ENCODE measurements around the gene TM6SF1.
A peak's percentile ranks its signal among the peaks of the same experiment; 100 is the strongest.
"Not testable (repeated sequence)": the region's sequence is repeated elsewhere in the genome, so short reads cannot be mapped to it uniquely, and the experiment has no call there.

Gene TM6SF1

GRCh38 chr15:83088876-83089275 is 18.6 kb upstream of the TM6SF1 start:
- DNase-seq (ENCODE audit: insufficient read length, low spot score) (no peak), FAIRE-seq (no peak)
- no peak for TF ChIP-seq POLR2A (IDR thresholded peaks at IDR 0.05; ENCODE audit: low read depth, low read length)

DNA sequence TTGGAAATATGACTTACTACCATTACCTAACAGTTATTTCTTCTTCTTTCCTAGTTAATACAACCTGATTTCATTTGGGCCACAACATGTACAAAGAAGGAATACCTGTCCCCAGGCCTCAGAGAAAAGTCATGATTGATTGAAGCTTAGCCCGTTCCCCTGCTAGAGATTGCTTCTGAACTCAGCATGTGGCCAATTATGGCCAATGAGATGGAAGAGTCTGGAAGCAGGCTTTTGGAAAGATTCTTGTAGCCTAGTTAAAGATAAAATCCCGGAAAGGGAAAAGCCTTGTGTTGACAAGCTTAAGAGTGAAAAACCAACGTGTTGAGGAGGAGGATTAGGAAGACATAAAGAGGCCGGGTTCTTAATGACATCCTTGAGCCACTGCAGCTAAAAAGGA is 17.0 kb upstream of the TM6SF1 start:
- TF ChIP-seq POLR2AphosphoS5 (IDR thresholded peaks at IDR 0.05; ENCODE audit: low read depth, low read length): no peak
- no peak for TF ChIP-seq PAX5 (IDR thresholded peaks at IDR 0.05; ENCODE audit: insufficient read depth, low read length, severe bottlenecking)
- no peak for TF ChIP-seq SPI1 (IDR thresholded peaks at IDR 0.05; ENCODE audit: low read depth, low read length)
- TF ChIP-seq POLR2A (IDR thresholded peaks at IDR 0.05; ENCODE audit: low read depth, low read length): no peak
- no peak for TF ChIP-seq POU2F2 (IDR thresholded peaks at IDR 0.05; ENCODE audit: low read depth, low read length)
- no peak for TF ChIP-seq TAF1 (IDR thresholded peaks at IDR 0.05; ENCODE audit: low read depth, low read length)
- FAIRE-seq: no peak

GRCh38 chr15:83091965-83092308 is 15.5 kb upstream of the TM6SF1 start:
- DNase-seq (ENCODE audit: insufficient read length, low spot score); FAIRE-seq: not testable (repeated sequence)

More for the DNA sequence above, 17.0 kb upstream of the TM6SF1 start:
- no peak for DNase-seq (ENCODE audit: insufficient read length, low spot score)

DNA sequence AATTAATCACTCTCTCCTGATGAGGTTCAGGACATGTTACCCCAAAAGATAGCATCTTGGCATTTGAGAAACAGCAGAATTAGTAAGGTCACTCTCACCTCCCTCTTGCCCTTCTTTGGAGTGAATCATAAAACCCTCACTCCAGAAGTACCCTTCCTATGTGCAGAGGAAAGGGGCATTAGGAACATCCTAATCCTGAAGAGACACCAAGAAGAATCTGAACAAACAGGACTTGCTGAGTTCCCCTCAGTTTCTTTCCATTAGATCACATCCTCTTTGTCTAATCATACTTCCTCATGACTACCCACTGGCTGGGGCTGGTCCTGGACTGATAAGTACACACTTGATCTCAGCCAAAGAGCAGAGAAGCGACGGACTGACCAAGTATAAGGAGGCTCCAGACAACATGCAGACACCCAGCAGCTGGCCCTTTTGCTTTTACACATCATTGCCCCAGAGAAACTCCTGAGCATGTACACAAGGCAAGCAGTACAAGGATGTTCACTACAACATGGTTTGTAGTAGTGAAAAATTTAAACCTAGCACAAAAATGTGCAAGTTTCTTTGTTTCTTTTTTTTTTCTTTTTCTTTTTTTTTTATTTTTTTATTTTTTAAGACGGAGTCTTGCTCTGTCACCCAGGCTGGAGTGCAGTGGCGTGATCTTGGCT is 15.0 kb upstream of the TM6SF1 start:
- TF ChIP-seq POU2F2 (IDR thresholded peaks at IDR 0.05; ENCODE audit: low read depth, low read length): no peak
- TF ChIP-seq TAF1 (IDR thresholded peaks at IDR 0.05; ENCODE audit: low read depth, low read length): no peak
- peak; percentile 79 for TF ChIP-seq SPI1 (IDR thresholded peaks at IDR 0.05; ENCODE audit: low read depth, low read length)
- TF ChIP-seq POLR2A (IDR thresholded peaks at IDR 0.05; ENCODE audit: low read depth, low read length): no peak
- FAIRE-seq: peak; percentile 69
- DNase-seq (ENCODE audit: insufficient read length, low spot score): no peak

DNA sequence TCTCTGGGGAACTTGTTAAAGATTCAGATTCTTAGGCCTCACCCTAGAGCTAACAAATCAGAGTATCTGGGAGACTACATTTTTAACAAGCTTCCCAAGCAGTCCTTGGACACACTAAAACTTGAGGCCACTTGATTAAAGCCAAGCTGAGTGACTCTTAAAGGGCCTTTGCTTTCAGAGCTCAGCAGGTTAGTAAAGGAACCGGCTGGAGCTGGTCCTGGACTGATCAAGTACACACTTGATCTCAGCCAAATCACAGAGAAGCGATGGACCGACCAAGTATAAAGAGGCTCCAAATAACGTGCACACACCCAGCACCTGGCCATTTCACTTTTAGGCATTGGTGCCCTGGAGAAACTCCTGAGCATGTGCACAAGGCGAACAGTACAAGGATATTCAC is 12.9 kb upstream of the TM6SF1 start:
- no peak for DNase-seq (ENCODE audit: insufficient read length, low spot score)
- TF ChIP-seq SPI1 (IDR thresholded peaks at IDR 0.05; ENCODE audit: low read depth, low read length): no peak
- TF ChIP-seq POLR2A (IDR thresholded peaks at IDR 0.05; ENCODE audit: low read depth, low read length): no peak
- TF ChIP-seq POU2F2 (IDR thresholded peaks at IDR 0.05; ENCODE audit: low read depth, low read length): no peak
- TF ChIP-seq PAX5 (IDR thresholded peaks at IDR 0.05; ENCODE audit: insufficient read depth, low read length, severe bottlenecking): no peak
- no peak for TF ChIP-seq POLR2AphosphoS5 (IDR thresholded peaks at IDR 0.05; ENCODE audit: low read depth, low read length)
- TF ChIP-seq TAF1 (IDR thresholded peaks at IDR 0.05; ENCODE audit: low read depth, low read length): no peak
- FAIRE-seq: no peak

- no peak for TF ChIP-seq PAX5 (IDR thresholded peaks at IDR 0.05; ENCODE audit: insufficient read depth, low read length, severe bottlenecking)
- TF ChIP-seq POU2F2 (IDR thresholded peaks at IDR 0.05; ENCODE audit: low read depth, low read length): no peak
- no peak for TF ChIP-seq POLR2AphosphoS5 (IDR thresholded peaks at IDR 0.05; ENCODE audit: low read depth, low read length)
- TF ChIP-seq POLR2A (IDR thresholded peaks at IDR 0.05; ENCODE audit: low read depth, low read length): no peak
- TF ChIP-seq SPI1 (IDR thresholded peaks at IDR 0.05; ENCODE audit: low read depth, low read length): no peak
- no peak for TF ChIP-seq TAF1 (IDR thresholded peaks at IDR 0.05; ENCODE audit: low read depth, low read length)
- DNase-seq (ENCODE audit: insufficient read length, low spot score): no peak
- FAIRE-seq: no peak
Measured at GRCh38 chr15:83098079-83098478, 9.4 kb upstream of the TM6SF1 start.

GRCh38 chr15:83099290-83099689 is 8.2 kb upstream of the TM6SF1 start:
- DNase-seq (ENCODE audit: insufficient read length, low spot score): no peak
- no peak for TF ChIP-seq PAX5 (IDR thresholded peaks at IDR 0.05; ENCODE audit: insufficient read depth, low read length, severe bottlenecking)
- TF ChIP-seq SPI1 (IDR thresholded peaks at IDR 0.05; ENCODE audit: low read depth, low read length): no peak
- TF ChIP-seq POLR2A (IDR thresholded peaks at IDR 0.05; ENCODE audit: low read depth, low read length): no peak
- TF ChIP-seq POU2F2 (IDR thresholded peaks at IDR 0.05; ENCODE audit: low read depth, low read length): no peak
- TF ChIP-seq TAF1 (IDR thresholded peaks at IDR 0.05; ENCODE audit: low read depth, low read length): no peak
- no peak for TF ChIP-seq POLR2AphosphoS5 (IDR thresholded peaks at IDR 0.05; ENCODE audit: low read depth, low read length)
- FAIRE-seq: no peak

- DNase-seq (ENCODE audit: insufficient read length, low spot score) (no peak), FAIRE-seq (no peak)
- no peak for TF ChIP-seq PAX5 (IDR thresholded peaks at IDR 0.05; ENCODE audit: insufficient read depth, low read length, severe bottlenecking)
- TF ChIP-seq TAF1 (IDR thresholded peaks at IDR 0.05; ENCODE audit: low read depth, low read length): no peak
- peak; percentile 84 for TF ChIP-seq SPI1 (IDR thresholded peaks at IDR 0.05; ENCODE audit: low read depth, low read length)
- no peak for TF ChIP-seq POU2F2 (IDR thresholded peaks at IDR 0.05; ENCODE audit: low read depth, low read length)
- no peak for TF ChIP-seq POLR2AphosphoS5 (IDR thresholded peaks at IDR 0.05; ENCODE audit: low read depth, low read length)
- no peak for TF ChIP-seq POLR2A (IDR thresholded peaks at IDR 0.05; ENCODE audit: low read depth, low read length)
Measured at GRCh38 chr15:83100097-83100646, 7.3 kb upstream of the TM6SF1 start.

- no peak for DNase-seq (ENCODE audit: insufficient read length, low spot score)
- FAIRE-seq: no peak
- TF ChIP-seq POU2F2 (IDR thresholded peaks at IDR 0.05; ENCODE audit: low read depth, low read length): no peak
- no peak for TF ChIP-seq TAF1 (IDR thresholded peaks at IDR 0.05; ENCODE audit: low read depth, low read length)
- no peak for TF ChIP-seq SPI1 (IDR thresholded peaks at IDR 0.05; ENCODE audit: low read depth, low read length)
- no peak for TF ChIP-seq POLR2AphosphoS5 (IDR thresholded peaks at IDR 0.05; ENCODE audit: low read depth, low read length)
- TF ChIP-seq POLR2A (IDR thresholded peaks at IDR 0.05; ENCODE audit: low read depth, low read length): no peak
Measured at GRCh38 chr15:83102346-83102745, 5.1 kb upstream of the TM6SF1 start.

DNA sequence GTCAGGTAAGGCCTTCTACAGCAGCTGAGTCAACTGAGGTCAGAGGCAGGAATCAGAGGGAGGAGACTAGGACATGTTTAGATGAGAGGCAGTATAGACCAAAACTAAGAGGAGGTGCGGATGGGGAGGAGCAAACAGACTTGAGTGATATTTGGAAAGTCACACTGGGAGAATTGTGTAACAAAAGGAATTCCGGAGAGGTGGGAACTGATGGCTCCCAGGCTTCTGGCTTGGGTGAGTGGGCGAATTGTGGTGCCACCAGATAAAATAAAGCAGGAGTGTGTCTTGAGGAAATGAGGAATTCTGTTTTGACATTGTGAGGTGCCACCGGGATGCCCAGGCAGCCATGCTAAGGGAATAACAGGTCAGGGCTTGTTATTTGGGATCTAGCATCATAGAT is 3.3 kb upstream of the TM6SF1 start:
- TF ChIP-seq POLR2AphosphoS5 (IDR thresholded peaks at IDR 0.05; ENCODE audit: low read depth, low read length): no peak
- no peak for FAIRE-seq
- no peak for DNase-seq (ENCODE audit: insufficient read length, low spot score)

- FAIRE-seq (no peak), DNase-seq (ENCODE audit: insufficient read length, low spot score) (no peak)
- no peak for TF ChIP-seq TAF1 (IDR thresholded peaks at IDR 0.05; ENCODE audit: low read depth, low read length)
- no peak for TF ChIP-seq SPI1 (IDR thresholded peaks at IDR 0.05; ENCODE audit: low read depth, low read length)
Measured at GRCh38 chr15:83105440-83105839, 2.0 kb upstream of the TM6SF1 start.

Measured in GM12891 (cell line).